HG03342 (cell line): Measurements from ENCODE around the gene GRK5.

ENCODE experiments used
- ATAC-seq: cut with Tn5 transposase; IDR thresholded peaks from one replicate; pipeline ENCODE4 v1.9.1; 2021; ENCODE audit warnings: mild to moderate bottlenecking, moderate library complexity; ENCODE audit not compliant: unreplicated experiment

Gene GRK5

GRCh38 chr10:119396709-119397071 lies 189.3 kb downstream of the GRK5 start:
- ATAC-seq = no peak

- ATAC-seq = no peak
These were observed 190.0 kb downstream of the GRK5 start for GRCh38 chr10:119397416-119397815.

GRCh38 chr10:119398996-119399395 lies 191.6 kb downstream of the GRK5 start:
- no peak for ATAC-seq

- ATAC-seq = no peak
These were observed 192.1 kb downstream of the GRK5 start for GRCh38 chr10:119399466-119399865.

- ATAC-seq = no peak
These were observed 194.5 kb downstream of the GRK5 start for GRCh38 chr10:119401671-119402395.

GRCh38 chr10:119403921-119404320 lies 196.6 kb downstream of the GRK5 start:
- no peak for ATAC-seq

- no peak for ATAC-seq
These were observed 197.5 kb downstream of the GRK5 start for GRCh38 chr10:119404719-119405519.

- ATAC-seq = no peak
These were observed 198.1 kb downstream of the GRK5 start for GRCh38 chr10:119405520-119405807.

GRCh38 chr10:119406137-119406536 lies 198.8 kb downstream of the GRK5 start:
- ATAC-seq = no peak

- no peak for ATAC-seq
These were observed 199.4 kb downstream of the GRK5 start for GRCh38 chr10:119406601-119407253.

- no peak for ATAC-seq
These were observed 199.9 kb downstream of the GRK5 start for GRCh38 chr10:119407254-119407777.

GRCh38 chr10:119408072-119408471 lies 200.7 kb downstream of the GRK5 start:
- ATAC-seq = no peak

GRCh38 chr10:119408969-119409371 lies 201.6 kb downstream of the GRK5 start:
- no peak for ATAC-seq

- no peak for ATAC-seq
These were observed 202.0 kb downstream of the GRK5 start for GRCh38 chr10:119409385-119409784.

GRCh38 chr10:119409906-119410305 lies 202.5 kb downstream of the GRK5 start:
- ATAC-seq = no peak

- no peak for ATAC-seq
These were observed 203.2 kb downstream of the GRK5 start for GRCh38 chr10:119410361-119411116.

GRCh38 chr10:119412244-119413092 lies 205.1 kb downstream of the GRK5 start:
- no peak for ATAC-seq

GRCh38 chr10:119413093-119413453 lies 205.7 kb downstream of the GRK5 start:
- no peak for ATAC-seq

- no peak for ATAC-seq
These were observed 206.2 kb downstream of the GRK5 start for GRCh38 chr10:119413471-119414080.

GRCh38 chr10:119414081-119414611 lies 206.8 kb downstream of the GRK5 start:
- no peak for ATAC-seq
